Activated CD8-positive, alpha-beta memory T cell treated with anti-CD3 and anti-CD28 coated beads for 4 hours (primary cell): ENCODE data around the gene SNTG2.
"Not testable (repeated sequence)": the region's sequence is repeated elsewhere in the genome, so short reads cannot be mapped to it uniquely, and the experiment has no call there.

ENCODE experiments used
- DNase-seq, 2 donors: peaks; one replicate each; pipeline ENCODE4 v3.0.0-alpha.2; 2020; ENCODE audit warnings: low read depth in 2 of 2

Gene SNTG2

DNA sequence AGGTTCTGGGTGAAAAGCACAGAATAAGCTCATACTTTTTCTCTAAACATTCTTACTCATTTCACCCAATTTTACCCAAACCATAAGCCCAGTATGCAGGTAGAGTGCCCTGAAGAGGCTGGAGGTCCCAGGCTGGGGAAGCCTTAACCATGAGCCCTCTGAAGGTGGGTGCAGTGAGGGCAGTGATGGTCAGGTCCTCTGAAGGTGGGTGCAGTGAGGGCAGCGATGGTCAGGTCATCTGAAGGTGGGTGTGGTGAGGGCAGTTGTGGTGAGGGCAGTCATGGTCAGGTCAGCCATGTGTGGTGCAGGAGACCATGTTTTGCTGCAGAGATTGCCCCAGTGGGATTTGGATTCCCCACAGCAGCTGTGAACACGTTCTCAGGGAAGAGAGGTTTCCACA lies 148.8 kb downstream of the SNTG2 start:
- DNase-seq: no peak

- no peak for DNase-seq
These were observed 150.5 kb downstream of the SNTG2 start for GRCh38 chr2:1101011-1101782.

- no peak for DNase-seq
These were observed 151.4 kb downstream of the SNTG2 start for GRCh38 chr2:1101982-1102590.

GRCh38 chr2:1104364-1104763 lies 153.7 kb downstream of the SNTG2 start:
- DNase-seq: no peak

GRCh38 chr2:1106344-1106743 lies 155.7 kb downstream of the SNTG2 start:
- not testable (repeated sequence) for DNase-seq

- no peak for DNase-seq
These were observed 165.3 kb downstream of the SNTG2 start for GRCh38 chr2:1115843-1116539.

GRCh38 chr2:1117569-1117968 lies 166.9 kb downstream of the SNTG2 start:
- no peak for DNase-seq

DNA sequence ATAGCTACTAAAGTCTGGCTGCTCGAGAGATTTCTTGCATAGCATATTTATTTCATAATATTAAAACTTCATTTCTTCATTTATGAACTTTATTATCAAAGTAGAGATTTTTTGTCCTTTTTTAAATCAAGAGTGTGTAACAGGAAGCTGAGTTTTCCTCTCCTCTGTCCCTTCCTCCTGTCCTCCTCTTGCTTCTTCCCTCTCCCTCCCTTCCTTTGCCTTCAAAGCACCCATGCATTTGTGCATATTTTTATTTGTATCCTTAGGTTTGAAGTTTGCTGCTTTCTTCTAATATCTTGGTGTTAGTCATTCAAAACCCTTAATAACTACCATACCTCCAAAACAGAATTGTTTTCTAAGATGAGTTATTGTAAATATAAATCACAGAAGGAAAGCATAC lies 174.6 kb downstream of the SNTG2 start:
- no peak for DNase-seq

- no peak for DNase-seq
These were observed 175.2 kb downstream of the SNTG2 start for GRCh38 chr2:1125633-1126370.

DNA sequence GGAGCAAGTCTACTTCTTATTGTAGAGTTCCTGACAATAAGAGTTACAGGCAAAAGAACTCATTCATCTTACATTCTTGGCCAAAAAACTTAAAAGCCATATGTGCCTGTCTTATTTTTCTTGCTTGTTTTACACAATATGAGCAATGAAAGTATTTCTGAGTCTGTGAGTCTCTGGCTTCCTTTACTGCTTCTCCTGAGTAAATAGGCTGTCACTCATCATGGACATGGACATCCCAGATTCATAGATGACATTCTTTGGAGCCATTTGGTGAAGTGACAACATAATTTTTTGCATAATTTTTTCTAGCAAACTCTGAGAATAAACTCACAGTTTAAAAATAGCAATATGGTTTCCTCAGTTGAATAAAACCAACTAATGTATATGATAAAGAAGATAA lies 179.3 kb downstream of the SNTG2 start:
- DNase-seq: no peak

GRCh38 chr2:1130922-1131321 lies 180.3 kb downstream of the SNTG2 start:
- no peak for DNase-seq

- no peak for DNase-seq
These were observed 181.8 kb downstream of the SNTG2 start for GRCh38 chr2:1132328-1132969.

DNA sequence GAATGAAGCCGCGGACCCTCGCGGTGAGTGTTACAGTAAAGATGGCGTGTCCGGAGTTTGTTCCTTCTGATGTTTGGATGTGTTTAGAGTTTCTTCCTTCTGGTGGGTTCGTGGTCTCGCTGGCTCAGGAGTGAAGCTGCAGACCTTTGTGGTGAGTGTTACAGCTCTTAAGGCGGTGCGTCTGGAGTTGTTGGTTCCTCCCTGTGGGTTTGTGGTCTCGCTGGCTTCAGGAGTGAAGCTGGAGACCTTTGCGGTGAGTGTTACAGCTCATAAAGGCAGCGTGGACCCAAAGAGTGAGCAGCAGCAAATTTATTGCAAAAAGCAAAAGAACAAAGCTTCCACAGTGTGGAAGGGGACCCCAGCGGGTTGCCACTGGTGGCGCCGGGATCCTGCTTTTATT lies 183.2 kb downstream of the SNTG2 start:
- DNase-seq: not testable (repeated sequence)

GRCh38 chr2:1134629-1135028 lies 184.0 kb downstream of the SNTG2 start:
- no peak for DNase-seq

DNA sequence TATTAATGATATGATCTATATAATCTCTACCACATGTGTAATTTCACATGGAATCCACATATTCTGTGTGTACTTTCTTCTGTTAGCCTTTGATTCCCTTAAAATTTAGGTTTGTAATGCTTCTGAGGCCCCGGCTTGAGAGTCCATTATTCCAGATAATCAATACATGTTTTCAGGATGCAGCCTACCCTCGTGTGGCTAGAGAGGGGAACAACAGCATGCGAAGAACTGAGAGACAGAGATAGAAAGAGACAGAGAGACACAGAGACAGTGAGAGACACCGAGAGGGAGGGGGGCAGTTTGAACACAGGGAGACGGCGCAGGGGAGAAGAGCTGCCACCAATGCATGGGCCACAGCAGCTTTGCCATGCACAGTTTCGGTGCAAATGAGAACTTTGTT lies 185.4 kb downstream of the SNTG2 start:
- DNase-seq: no peak

DNA sequence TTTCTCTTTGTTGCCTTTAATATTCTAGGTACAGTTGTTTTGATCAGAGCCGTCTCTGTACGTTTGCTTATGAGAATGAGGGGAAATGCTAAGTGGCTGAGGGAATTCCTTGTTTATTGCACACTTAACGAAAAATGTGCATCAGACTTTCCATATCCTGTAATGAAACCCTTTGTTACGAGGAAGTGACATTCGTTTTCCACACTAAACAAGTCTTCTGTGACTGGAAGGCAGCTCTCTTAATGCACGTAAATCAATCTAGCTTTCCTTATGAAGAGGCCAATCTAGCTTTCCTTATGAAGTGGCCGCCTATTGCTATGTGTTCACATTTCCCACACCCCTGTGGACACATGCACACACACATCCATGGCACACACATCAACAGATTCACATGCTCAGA lies 186.2 kb downstream of the SNTG2 start:
- DNase-seq: no peak

- DNase-seq: no peak
These were observed 186.6 kb downstream of the SNTG2 start for GRCh38 chr2:1137264-1137663.

DNA sequence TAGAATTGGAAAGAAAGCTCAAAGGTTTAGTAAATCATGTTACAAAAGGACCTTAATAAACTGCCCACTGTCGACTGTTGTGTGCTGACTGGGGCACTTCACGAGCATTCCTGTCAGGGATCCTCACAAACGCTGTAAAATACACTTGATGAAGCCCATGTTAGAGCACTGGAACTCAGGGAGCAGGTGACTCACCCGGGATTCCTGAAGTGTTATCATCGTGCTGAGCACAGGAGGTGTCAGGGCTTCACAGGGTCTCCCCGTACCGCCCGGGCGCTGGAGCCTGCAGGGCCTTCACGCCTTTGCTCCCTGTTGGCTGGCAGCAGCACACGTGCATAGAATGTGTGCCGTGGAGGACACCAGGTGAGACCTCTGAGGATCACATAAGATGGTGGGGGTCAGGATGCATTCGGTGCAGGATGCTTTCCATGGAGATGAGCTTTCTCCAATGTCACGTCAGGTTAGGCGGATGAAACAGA lies 187.3 kb downstream of the SNTG2 start:
- no peak for DNase-seq

DNA sequence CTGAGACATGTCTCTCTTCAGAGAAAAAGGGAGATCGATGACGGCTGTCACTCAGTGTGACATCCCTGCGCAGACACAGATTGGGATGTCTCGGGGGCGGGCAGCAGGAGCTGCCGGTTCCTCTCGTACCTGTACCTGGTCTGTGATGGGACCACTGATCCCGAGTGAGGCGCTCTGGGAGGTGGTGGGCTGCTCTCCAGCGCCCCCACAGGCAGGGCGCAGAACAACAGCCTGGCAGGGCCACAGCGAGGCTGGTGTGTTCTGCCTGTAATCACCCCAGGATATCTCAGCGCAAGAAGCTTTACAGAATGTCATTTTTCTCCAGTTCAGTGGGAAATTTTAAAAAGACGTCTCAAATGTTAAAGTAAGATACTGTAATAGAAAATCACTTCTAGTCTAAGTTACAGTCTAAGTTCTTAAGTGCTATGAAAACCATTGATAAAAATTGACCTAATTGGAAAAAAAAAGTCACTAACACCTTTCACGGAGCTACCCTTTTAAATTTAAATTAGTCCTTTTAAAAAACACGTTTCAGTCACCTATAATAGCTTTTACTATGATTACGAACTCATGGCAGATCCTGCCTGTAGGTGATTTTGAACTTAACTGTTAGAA lies 189.8 kb downstream of the SNTG2 start:
- DNase-seq: peak; percentile 4 to 15

- DNase-seq: no peak
These were observed 190.4 kb downstream of the SNTG2 start for GRCh38 chr2:1141079-1141478.

DNA sequence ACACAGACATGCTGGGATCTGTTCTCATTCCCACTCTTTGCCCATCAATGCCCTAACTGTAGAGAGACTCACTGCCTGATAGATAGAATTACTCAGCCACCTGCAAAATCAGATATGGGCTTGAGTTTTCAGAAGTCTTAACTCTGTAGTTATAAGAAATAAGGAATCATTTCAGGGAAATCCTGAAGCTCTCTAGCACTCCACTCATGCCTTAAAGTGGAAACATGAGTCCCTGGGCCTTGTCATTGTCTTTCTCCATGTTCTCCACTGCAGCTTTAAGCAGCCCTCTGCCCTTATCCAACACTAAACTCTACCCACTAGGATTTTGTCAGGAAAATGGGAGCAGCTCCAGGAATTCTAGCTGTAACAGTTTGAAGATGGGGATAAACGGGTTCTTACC lies 192.5 kb downstream of the SNTG2 start:
- no peak for DNase-seq
